ENCODE results near the gene WARS2.

Gene WARS2

GRCh38 chr1:119001181-119002027 lies 139.0 kb downstream of the WARS2 start:
- Histone ChIP-seq H3K4me3 (ENCODE audit: insufficient read length, low read depth) (no peak overlapping the region), H3K36me3 (ENCODE audit: insufficient read depth, insufficient read length, low read length) (no peaks in the 10 kb centered on the region), H3K9ac (ENCODE audit: insufficient read length, low read depth) (no peak overlapping the region), H3K27me3 (ENCODE audit: insufficient read depth, insufficient read length) (peaks cover 13% of the 10 kb centered on the region), H3K9me3 (ENCODE audit: insufficient read depth, low read length) (peaks cover 8% of the 10 kb centered on the region; the same call in 1 of the 2 replicates), H3K4me1 (ENCODE audit: insufficient read depth, insufficient read length) (peaks cover 2% of the 10 kb centered on the region)
- no peak for DNase-seq (ENCODE audit: low read depth, low spot score)
- no peak for TF ChIP-seq SUZ12 (IDR thresholded peaks at IDR 0.05; ENCODE audit: extremely low read depth, insufficient read depth, insufficient read length)

GRCh38 chr1:119000371-119001180 lies 139.9 kb downstream of the WARS2 start:
- DNase-seq (ENCODE audit: low read depth, low spot score): no peak
- H3K27me3 ChIP-seq (ENCODE audit: insufficient read depth, insufficient read length): peaks cover 4% of the 10 kb centered on the region
- H3K36me3 ChIP-seq (ENCODE audit: insufficient read depth, insufficient read length, low read length): no peaks in the 10 kb centered on the region
- TF ChIP-seq ZNF274 (IDR thresholded peaks at IDR 0.05; ENCODE audit: low read depth, low read length): no peak
- TF ChIP-seq SUZ12 (IDR thresholded peaks at IDR 0.05; ENCODE audit: extremely low read depth, insufficient read depth, insufficient read length): no peak
- TF ChIP-seq YY1 (IDR thresholded peaks at IDR 0.05; ENCODE audit: insufficient read depth, insufficient read length): no peak
- H3K4me1 ChIP-seq (ENCODE audit: insufficient read depth, insufficient read length): peaks cover 2% of the 10 kb centered on the region
- no peaks in the 10 kb centered on the region for H3K9me3 ChIP-seq (ENCODE audit: insufficient read depth, low read length)
- no peak overlapping the region for H3K4me3 ChIP-seq (ENCODE audit: insufficient read length, low read depth)
- H3K9ac ChIP-seq (ENCODE audit: insufficient read length, low read depth): no peak overlapping the region

DNA sequence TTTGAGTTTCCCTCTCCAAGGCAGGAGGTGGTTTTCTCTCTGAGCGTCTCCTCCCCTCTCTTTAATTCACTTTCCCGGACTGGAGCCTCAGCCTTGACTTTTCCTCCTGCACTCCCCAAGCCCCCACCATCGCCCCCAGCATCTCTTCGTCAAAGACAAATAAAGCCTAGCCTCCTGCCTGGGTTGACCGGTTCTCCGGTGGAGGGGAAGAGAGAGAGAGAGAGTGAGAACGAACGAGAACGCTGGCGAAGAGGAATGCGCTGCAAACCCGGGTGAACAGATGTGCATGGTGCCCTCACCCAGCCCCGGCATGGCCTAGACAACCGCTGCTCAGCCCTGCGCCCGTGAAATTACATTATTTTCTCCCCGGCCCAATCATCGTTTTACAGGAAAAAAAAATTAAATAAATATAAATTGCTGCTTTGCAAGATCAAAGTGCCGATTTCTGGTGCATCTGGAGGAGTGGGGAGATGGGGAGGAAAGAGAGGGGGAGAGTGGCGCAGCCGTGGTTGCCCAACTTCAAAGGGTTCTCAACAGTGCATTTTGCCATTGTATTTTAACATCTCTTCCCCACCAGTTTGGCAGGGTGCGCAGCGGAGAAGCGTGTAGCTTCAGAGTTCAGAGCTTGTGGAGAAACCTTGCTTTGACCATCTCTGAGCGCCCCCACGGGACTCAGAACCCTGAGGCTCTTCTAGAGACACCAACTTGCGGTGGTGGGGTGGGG lies 140.9 kb downstream of the WARS2 start:
- H3K9ac ChIP-seq (ENCODE audit: insufficient read length, low read depth): no peak overlapping the region
- H3K4me3 ChIP-seq (ENCODE audit: insufficient read length, low read depth): no peak overlapping the region
- H3K9me3 ChIP-seq (ENCODE audit: insufficient read depth, low read length): no peaks in the 10 kb centered on the region
- H3K36me3 ChIP-seq (ENCODE audit: insufficient read depth, insufficient read length, low read length): no peaks in the 10 kb centered on the region
- H3K4me1 ChIP-seq (ENCODE audit: insufficient read depth, insufficient read length): peaks cover 2% of the 10 kb centered on the region
- no peak for DNase-seq (ENCODE audit: low read depth, low spot score)
- TF ChIP-seq ZNF274 (IDR thresholded peaks at IDR 0.05; ENCODE audit: low read depth, low read length): no peak
- TF ChIP-seq SUZ12 (IDR thresholded peaks at IDR 0.05; ENCODE audit: extremely low read depth, insufficient read depth, insufficient read length): no peak
- no peak for TF ChIP-seq YY1 (IDR thresholded peaks at IDR 0.05; ENCODE audit: insufficient read depth, insufficient read length)
- H3K27me3 ChIP-seq (ENCODE audit: insufficient read depth, insufficient read length): no peaks in the 10 kb centered on the region

- Histone ChIP-seq H3K27me3 (ENCODE audit: insufficient read depth, insufficient read length) (no peaks in the 10 kb centered on the region), H3K4me3 (ENCODE audit: insufficient read length, low read depth) (no peak overlapping the region), H3K36me3 (ENCODE audit: insufficient read depth, insufficient read length, low read length) (no peaks in the 10 kb centered on the region), H3K9me3 (ENCODE audit: insufficient read depth, low read length) (no peaks in the 10 kb centered on the region), H3K4me1 (ENCODE audit: insufficient read depth, insufficient read length) (peaks cover 2% of the 10 kb centered on the region), H3K9ac (ENCODE audit: insufficient read length, low read depth) (no peak overlapping the region)
- TF ChIP-seq ZNF274 (IDR thresholded peaks at IDR 0.05; ENCODE audit: low read depth, low read length) (no peak), SUZ12 (IDR thresholded peaks at IDR 0.05; ENCODE audit: extremely low read depth, insufficient read depth, insufficient read length) (no peak), YY1 (IDR thresholded peaks at IDR 0.05; ENCODE audit: insufficient read depth, insufficient read length) (no peak)
- DNase-seq (ENCODE audit: low read depth, low spot score): no peak
These were observed 142.3 kb downstream of the WARS2 start for GRCh38 chr1:118998171-118998570.

DNA sequence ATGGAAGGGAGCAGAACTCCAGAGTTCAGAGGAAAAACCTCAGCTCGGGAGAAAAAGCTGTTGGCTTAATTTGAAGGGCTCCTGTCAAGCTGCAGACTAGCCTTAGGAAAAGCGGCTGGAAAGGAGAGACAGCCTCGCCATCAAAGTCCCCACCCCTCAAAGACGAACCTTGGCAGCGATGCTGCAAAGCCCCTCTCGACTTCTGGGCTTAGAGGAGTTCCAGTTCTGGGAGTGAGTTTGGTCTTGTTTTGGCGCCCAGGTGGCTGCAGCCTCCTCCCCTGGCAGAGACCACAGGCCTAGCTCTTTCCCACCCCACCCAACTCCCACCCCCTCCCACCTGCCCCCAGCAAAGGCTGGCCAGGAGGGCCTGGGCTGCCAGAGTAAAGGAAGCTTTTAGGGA lies 143.2 kb downstream of the WARS2 start:
- no peaks in the 10 kb centered on the region for H3K9me3 ChIP-seq (ENCODE audit: insufficient read depth, low read length)
- no peak for TF ChIP-seq ZNF274 (IDR thresholded peaks at IDR 0.05; ENCODE audit: low read depth, low read length)
- no peak for TF ChIP-seq YY1 (IDR thresholded peaks at IDR 0.05; ENCODE audit: insufficient read depth, insufficient read length)
- TF ChIP-seq SUZ12 (IDR thresholded peaks at IDR 0.05; ENCODE audit: extremely low read depth, insufficient read depth, insufficient read length): no peak
- DNase-seq (ENCODE audit: low read depth, low spot score): no peak
- H3K4me3 ChIP-seq (ENCODE audit: insufficient read length, low read depth): no peak overlapping the region
- no peaks in the 10 kb centered on the region for H3K36me3 ChIP-seq (ENCODE audit: insufficient read depth, insufficient read length, low read length)
- peaks cover 2% of the 10 kb centered on the region for H3K4me1 ChIP-seq (ENCODE audit: insufficient read depth, insufficient read length)
- H3K9ac ChIP-seq (ENCODE audit: insufficient read length, low read depth): no peak overlapping the region
- H3K27me3 ChIP-seq (ENCODE audit: insufficient read depth, insufficient read length): no peaks in the 10 kb centered on the region

GRCh38 chr1:118995312-118996016 lies 145.0 kb downstream of the WARS2 start:
- Histone ChIP-seq H3K9me3 (ENCODE audit: insufficient read depth, low read length) (no peaks in the 10 kb centered on the region), H3K9ac (ENCODE audit: insufficient read length, low read depth) (no peak overlapping the region), H3K27me3 (ENCODE audit: insufficient read depth, insufficient read length) (peaks cover 12% of the 10 kb centered on the region), H3K4me3 (ENCODE audit: insufficient read length, low read depth) (no peak overlapping the region), H3K36me3 (ENCODE audit: insufficient read depth, insufficient read length, low read length) (no peaks in the 10 kb centered on the region), H3K4me1 (ENCODE audit: insufficient read depth, insufficient read length) (peaks cover 2% of the 10 kb centered on the region)
- no peak for DNase-seq (ENCODE audit: low read depth, low spot score)
- TF ChIP-seq SUZ12 (IDR thresholded peaks at IDR 0.05; ENCODE audit: extremely low read depth, insufficient read depth, insufficient read length): no peak
- TF ChIP-seq ZNF274 (IDR thresholded peaks at IDR 0.05; ENCODE audit: low read depth, low read length): no peak
- TF ChIP-seq YY1 (IDR thresholded peaks at IDR 0.05; ENCODE audit: insufficient read depth, insufficient read length): no peak
